Neutrophil (primary cell): ENCODE data around the gene BANF1.
A peak's percentile ranks its signal among the peaks of the same experiment; 100 is the strongest.

Source experiments
- H3K27ac ChIP-seq: fragments of 200-600 bp; sonication (generic); 2 replicates; pipeline ENCODE4 v1.5.1; 2016; ENCODE audit warnings: mild to moderate bottlenecking, moderate library complexity
- H3K27me3 ChIP-seq: fragments of 200-600 bp; sonication (generic); 2 replicates; pipeline ENCODE4 v1.6.0; 2016; ENCODE audit warnings: mild to moderate bottlenecking
- H3K36me3 ChIP-seq: fragments of 200-600 bp; sonication (generic); 2 replicates; pipeline ENCODE4 v1.5.1; 2017
- H3K4me1 ChIP-seq, 2 experiments: fragments of 200-600 bp in 1 of 2; sonication (generic) in 1 of 2; 1 replicate in 1 of 2; 2 replicates in 1 of 2; pipeline versions ENCODE4 v1.5.1 to v1.6.1; 2013 to 2016; ENCODE audit warnings: low read depth in 1 of 2, low read length in 1 of 2, mild to moderate bottlenecking in 1 of 2, moderate library complexity in 1 of 2; ENCODE audit not compliant: control insufficient read depth in 1 of 2, insufficient read depth in 1 of 2
- H3K4me3 ChIP-seq, 2 experiments: fragments of 200-600 bp in 1 of 2; sonication (generic) in 1 of 2; 1 replicate in 1 of 2; 2 replicates in 1 of 2; pipeline ENCODE4 v1.5.1; 2013 to 2016; ENCODE audit warnings: low read depth in 1 of 2, low read length in 1 of 2, mild to moderate bottlenecking in 1 of 2, moderate library complexity in 1 of 2
- H3K9me3 ChIP-seq: fragments of 200-600 bp; sonication (generic); 2 replicates; pipeline ENCODE4 v1.5.1; 2016
- CTCF ChIP-seq: fragments of 200-600 bp; sonication (generic); IDR thresholded peaks from 2 replicates; pipeline ENCODE4 v1.5.1; 2016; ENCODE audit warnings: antibody characterized with exemption

Gene BANF1

GRCh38 chr11:65965986-65966762 is 36.1 kb upstream of the BANF1 start:
- peaks cover 43 to 50% of the 10 kb centered on the region in 2 experiments for H3K4me1 ChIP-seq
- no peaks in the 10 kb centered on the region for H3K9me3 ChIP-seq
- peaks cover 49% of the 10 kb centered on the region for H3K36me3 ChIP-seq
- no peak overlapping the region for H3K27ac ChIP-seq
- H3K4me3 ChIP-seq: no peak overlapping the region
- no peaks in the 10 kb centered on the region for H3K27me3 ChIP-seq
- TF ChIP-seq CTCF: no peak

- no peaks in the 10 kb centered on the region for H3K9me3 ChIP-seq
- H3K4me3 ChIP-seq: no peak overlapping the region
- H3K27ac ChIP-seq: no peak overlapping the region
- no peaks in the 10 kb centered on the region for H3K27me3 ChIP-seq
- H3K36me3 ChIP-seq: peaks cover 49% of the 10 kb centered on the region
- TF ChIP-seq CTCF: no peak
- H3K4me1 ChIP-seq: peaks cover 37 to 45% of the 10 kb centered on the region in 2 experiments
Measured at GRCh38 chr11:65967329-65967934, 34.9 kb upstream of the BANF1 start.

GRCh38 chr11:65968600-65969482 is 33.5 kb upstream of the BANF1 start:
- no peak for TF ChIP-seq CTCF
- H3K36me3 ChIP-seq: peaks cover 54% of the 10 kb centered on the region
- no peaks in the 10 kb centered on the region for H3K9me3 ChIP-seq
- peak overlapping the region; percentile 28 to 47 for H3K4me3 ChIP-seq
- H3K27me3 ChIP-seq: no peaks in the 10 kb centered on the region
- H3K27ac ChIP-seq: peak overlapping the region; percentile 80
- H3K4me1 ChIP-seq: peaks cover 26 to 31% of the 10 kb centered on the region in 2 experiments

- H3K27ac ChIP-seq: peak overlapping the region; percentile 13
- H3K4me1 ChIP-seq: peaks cover 26 to 27% of the 10 kb centered on the region in 2 experiments
- no peak overlapping the region for H3K4me3 ChIP-seq
- H3K27me3 ChIP-seq: no peaks in the 10 kb centered on the region
- peaks cover 39% of the 10 kb centered on the region for H3K36me3 ChIP-seq
- no peaks in the 10 kb centered on the region for H3K9me3 ChIP-seq
- no peak for TF ChIP-seq CTCF
Measured at GRCh38 chr11:65972116-65972515, 30.2 kb upstream of the BANF1 start.

GRCh38 chr11:65973439-65974110 is 28.7 kb upstream of the BANF1 start:
- Histone ChIP-seq H3K36me3 (peaks cover 39% of the 10 kb centered on the region), H3K9me3 (no peaks in the 10 kb centered on the region), H3K27ac (no peak overlapping the region), H3K4me3 (no peak overlapping the region), H3K27me3 (no peaks in the 10 kb centered on the region), H3K4me1 (peaks cover 21% of the 10 kb centered on the region in 2 experiments)
- TF ChIP-seq CTCF: no peak
